ENCODE results near the gene EMC9. TPM values are rescaled to one million over a fixed set of nuclear protein-coding genes. Genes with fewer than 3 reads are reported as not detected.

Gene EMC9
- total RNA-seq, 1 donor, result 9.9 TPM

GRCh38 chr14:24186831-24187538, 45.6 kb upstream of the EMC9 start:
- no peak overlapping the region for H3K4me3 ChIP-seq (ENCODE audit: low read depth, low read length)
- no peak for TF ChIP-seq CTCF (IDR thresholded peaks at IDR 0.05; ENCODE audit: insufficient read depth, low read depth, low read length)
- DNase-seq (ENCODE audit: low read depth), result no peak

- DNase-seq (ENCODE audit: low read depth), result no peak
- H3K4me3 ChIP-seq (ENCODE audit: low read depth, low read length), result no peak overlapping the region
- TF ChIP-seq CTCF (IDR thresholded peaks at IDR 0.05; ENCODE audit: insufficient read depth, low read depth, low read length), result no peak
Observed at GRCh38 chr14:24185741-24186140, 44.4 kb upstream of the EMC9 start.

- H3K4me3 ChIP-seq (ENCODE audit: low read depth, low read length), result no peak overlapping the region
- no peak for DNase-seq (ENCODE audit: low read depth)
- no peak for TF ChIP-seq CTCF (IDR thresholded peaks at IDR 0.05; ENCODE audit: insufficient read depth, low read depth, low read length)
Observed at GRCh38 chr14:24185026-24185425, 43.6 kb upstream of the EMC9 start.

DNA sequence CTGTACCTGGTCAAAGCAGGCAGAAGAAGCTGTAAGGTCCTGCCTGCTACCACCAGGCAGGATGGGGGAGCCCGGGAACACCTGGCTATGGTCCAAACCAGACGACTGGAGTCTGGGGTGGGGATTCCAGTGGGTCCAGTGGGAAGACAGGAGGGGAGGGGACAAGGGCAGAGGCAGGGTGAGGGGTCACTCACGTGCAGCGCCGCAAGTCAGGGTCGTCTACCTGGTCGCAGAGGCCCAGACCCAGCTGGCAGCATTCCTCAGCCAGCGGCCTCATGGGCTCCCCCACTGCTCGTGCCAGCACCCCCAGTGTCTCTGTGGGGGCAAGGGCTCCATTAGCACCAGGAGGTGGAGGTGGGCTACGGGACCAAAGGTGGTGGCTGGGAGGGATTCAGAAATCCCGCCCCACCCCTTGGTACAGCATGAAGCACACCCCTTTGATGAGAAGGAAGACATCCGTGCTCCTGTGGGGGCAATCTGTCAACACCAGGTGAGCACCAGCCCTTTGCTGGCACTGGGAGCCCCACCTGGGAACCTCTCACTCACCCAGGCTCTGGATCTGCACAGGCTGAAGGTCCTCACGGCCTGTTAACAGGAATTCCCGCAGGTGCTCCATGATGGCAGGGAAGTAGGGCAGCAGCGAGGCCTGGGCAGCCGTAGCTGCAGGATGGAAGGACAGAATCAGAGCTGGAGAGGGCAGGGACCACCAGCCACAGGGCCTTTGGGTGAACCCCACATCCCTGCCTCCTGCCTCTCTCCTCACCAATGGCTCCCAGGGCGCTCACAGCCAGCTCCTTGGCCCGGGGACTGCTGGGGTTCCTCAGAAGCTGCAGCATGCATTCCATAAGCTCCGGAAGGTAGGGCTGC, 42.9 kb upstream of the EMC9 start:
- TF ChIP-seq CTCF (IDR thresholded peaks at IDR 0.05; ENCODE audit: insufficient read depth, low read depth, low read length), result no peak
- no peak for DNase-seq (ENCODE audit: low read depth)

DNA sequence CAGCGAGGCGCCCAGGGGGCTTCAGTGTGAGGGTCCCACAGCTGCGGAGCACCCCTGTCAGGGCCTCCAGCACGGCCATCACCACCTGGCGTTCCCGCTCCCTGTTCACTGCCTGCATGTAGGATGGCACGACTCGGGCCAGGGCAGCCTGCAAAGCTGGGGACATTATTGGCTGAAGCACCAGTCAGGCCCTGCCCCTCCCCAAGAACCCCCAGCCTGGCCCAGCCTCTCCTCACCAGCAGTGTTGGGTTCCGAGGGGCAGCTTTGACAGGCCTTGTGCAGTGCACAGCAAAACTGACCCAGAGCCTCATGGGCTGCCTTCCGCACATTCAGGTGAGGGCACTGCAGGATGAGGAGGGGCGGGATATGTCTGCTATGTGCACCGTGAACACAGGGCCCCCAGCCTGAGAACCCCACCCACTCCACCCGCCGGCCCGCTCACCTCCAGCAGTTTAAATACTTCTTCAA, 41.7 kb upstream of the EMC9 start:
- H3K4me3 ChIP-seq (ENCODE audit: low read depth, low read length), result no peak overlapping the region
- DNase-seq (ENCODE audit: low read depth), result no peak
- no peak for TF ChIP-seq CTCF (IDR thresholded peaks at IDR 0.05; ENCODE audit: insufficient read depth, low read depth, low read length)

More for the DNA sequence above, 42.9 kb upstream of the EMC9 start:
- no peak overlapping the region for H3K4me3 ChIP-seq (ENCODE audit: low read depth, low read length)

DNA sequence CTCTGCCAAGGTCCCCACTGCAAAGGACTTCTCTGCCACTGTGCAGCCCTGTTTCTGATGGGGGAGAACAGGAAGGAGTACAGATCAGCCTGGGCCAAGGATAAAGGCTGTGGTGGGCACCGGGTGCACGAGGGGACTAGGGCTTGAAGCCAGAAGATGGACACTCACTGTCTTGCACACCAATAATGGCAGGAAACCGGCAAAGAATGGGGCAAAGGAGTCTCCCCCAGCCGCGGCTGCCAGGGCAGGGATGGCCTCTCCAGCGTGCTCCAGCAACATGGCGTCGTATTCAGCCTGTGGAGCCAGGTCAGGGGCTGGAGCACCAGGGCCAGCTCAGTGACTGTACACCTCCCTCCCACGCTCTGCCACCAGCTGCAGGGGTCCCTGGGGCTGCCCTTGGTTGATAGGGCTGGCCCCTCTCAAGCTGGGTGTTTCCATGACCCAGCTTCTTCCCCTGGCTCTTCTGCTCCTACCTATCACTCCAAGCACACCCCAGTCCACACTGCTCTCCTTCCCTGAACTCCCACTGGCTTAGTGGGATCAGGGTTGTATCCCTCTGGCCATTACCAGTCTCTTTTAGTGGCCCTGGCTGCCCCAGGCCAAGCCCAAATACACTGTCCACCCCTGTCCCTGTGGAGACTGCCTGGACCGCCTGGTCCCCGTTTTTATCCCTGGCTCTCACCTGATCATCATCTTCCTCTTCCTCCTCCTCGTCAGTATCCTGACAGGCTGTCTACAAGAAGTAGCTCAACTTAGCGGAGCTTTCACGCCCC, 40.9 kb upstream of the EMC9 start:
- no peak for TF ChIP-seq CTCF (IDR thresholded peaks at IDR 0.05; ENCODE audit: insufficient read depth, low read depth, low read length)
- no peak overlapping the region for H3K4me3 ChIP-seq (ENCODE audit: low read depth, low read length)
- DNase-seq (ENCODE audit: low read depth), result no peak
